ENCODE data around the gene CDH2. TPM values are rescaled to one million over a fixed set of nuclear protein-coding genes. Genes with fewer than 3 reads are reported as not detected.

Gene CDH2
- total RNA-seq, 1 donor from 2014 or later = 87.2 TPM

- no peak for DNase-seq (ENCODE audit: extremely low spot score, unreplicated experiment)
- TF ChIP-seq CTCF (IDR thresholded peaks at IDR 0.05) = no peak
- H3K4me1 Mint-ChIP-seq (ENCODE audit: unreplicated experiment) = peaks cover 6% of the 10 kb centered on the region
- no peak overlapping the region for H3K4me3 Mint-ChIP-seq (ENCODE audit: unreplicated experiment)
- no peak overlapping the region for H3K27ac Mint-ChIP-seq (ENCODE audit: unreplicated experiment)
- no peaks in the 10 kb centered on the region for H3K27me3 Mint-ChIP-seq (ENCODE audit: unreplicated experiment)
- H3K9me3 Mint-ChIP-seq (ENCODE audit: unreplicated experiment) = no peaks in the 10 kb centered on the region
- H3K36me3 Mint-ChIP-seq (ENCODE audit: unreplicated experiment) = peaks cover 17% of the 10 kb centered on the region
Measured at GRCh38 chr18:27991391-27991790, 185.5 kb downstream of the CDH2 start.

GRCh38 chr18:27985832-27986231 lies 191.1 kb downstream of the CDH2 start:
- Mint-ChIP-seq H3K4me1 (ENCODE audit: unreplicated experiment) (peaks cover 9% of the 10 kb centered on the region), H3K4me3 (ENCODE audit: unreplicated experiment) (no peak overlapping the region), H3K36me3 (ENCODE audit: unreplicated experiment) (peaks cover 33% of the 10 kb centered on the region), H3K27ac (ENCODE audit: unreplicated experiment) (no peak overlapping the region), H3K9me3 (ENCODE audit: unreplicated experiment) (no peaks in the 10 kb centered on the region), H3K27me3 (ENCODE audit: unreplicated experiment) (no peaks in the 10 kb centered on the region)
- TF ChIP-seq CTCF (IDR thresholded peaks at IDR 0.05) = no peak
- DNase-seq (ENCODE audit: extremely low spot score, unreplicated experiment) = no peak

- Mint-ChIP-seq H3K27ac (ENCODE audit: unreplicated experiment) (no peak overlapping the region), H3K36me3 (ENCODE audit: unreplicated experiment) (peaks cover 30% of the 10 kb centered on the region), H3K4me3 (ENCODE audit: unreplicated experiment) (no peak overlapping the region), H3K9me3 (ENCODE audit: unreplicated experiment) (no peaks in the 10 kb centered on the region), H3K4me1 (ENCODE audit: unreplicated experiment) (peaks cover 9% of the 10 kb centered on the region), H3K27me3 (ENCODE audit: unreplicated experiment) (no peaks in the 10 kb centered on the region)
- TF ChIP-seq CTCF (IDR thresholded peaks at IDR 0.05) = no peak
- DNase-seq (ENCODE audit: extremely low spot score, unreplicated experiment) = no peak
Measured at GRCh38 chr18:27983780-27984179, 193.2 kb downstream of the CDH2 start.

GRCh38 chr18:27976806-27977408 lies 200.0 kb downstream of the CDH2 start:
- H3K27ac Mint-ChIP-seq (ENCODE audit: unreplicated experiment) = no peak overlapping the region
- H3K27me3 Mint-ChIP-seq (ENCODE audit: unreplicated experiment) = no peaks in the 10 kb centered on the region
- no peak overlapping the region for H3K4me3 Mint-ChIP-seq (ENCODE audit: unreplicated experiment)
- peaks cover under 1% of the 10 kb centered on the region for H3K4me1 Mint-ChIP-seq (ENCODE audit: unreplicated experiment)
- TF ChIP-seq CTCF (IDR thresholded peaks at IDR 0.05) = no peak
- H3K9me3 Mint-ChIP-seq (ENCODE audit: unreplicated experiment) = no peaks in the 10 kb centered on the region
- H3K36me3 Mint-ChIP-seq (ENCODE audit: unreplicated experiment) = peaks cover 14% of the 10 kb centered on the region
- DNase-seq (ENCODE audit: extremely low spot score, unreplicated experiment) = no peak

GRCh38 chr18:27970321-27970720 lies 206.6 kb downstream of the CDH2 start:
- Mint-ChIP-seq H3K4me1 (ENCODE audit: unreplicated experiment) (peaks cover 19% of the 10 kb centered on the region), H3K4me3 (ENCODE audit: unreplicated experiment) (no peak overlapping the region), H3K27ac (ENCODE audit: unreplicated experiment) (peak overlapping the region; percentile 6), H3K36me3 (ENCODE audit: unreplicated experiment) (peaks cover 20% of the 10 kb centered on the region), H3K27me3 (ENCODE audit: unreplicated experiment) (no peaks in the 10 kb centered on the region), H3K9me3 (ENCODE audit: unreplicated experiment) (peaks cover 5% of the 10 kb centered on the region)
- no peak for DNase-seq (ENCODE audit: extremely low spot score, unreplicated experiment)
- no peak for TF ChIP-seq CTCF (IDR thresholded peaks at IDR 0.05)
